OCI-LY1 (cell line): ENCODE results near the gene CIPC.

Experiments
- H2AFZ ChIP-seq: fragments of 200-600 bp; sonication (generic), shearing (Covaris generic); 2 replicates; pipeline ENCODE4 v1.6.0; 2014; ENCODE audit warnings: antibody characterized with exemption, mild to moderate bottlenecking, low read length
- H3F3A ChIP-seq: fragments of 200-600 bp; sonication (generic), shearing (Covaris generic); 2 replicates; pipeline ENCODE4 v1.6.0; 2014; ENCODE audit warnings: mild to moderate bottlenecking, antibody characterized with exemption, low read length, moderate library complexity; ENCODE audit not compliant: insufficient read depth
- H3K27ac ChIP-seq: fragments of 200-600 bp; sonication (generic); 2 replicates; pipeline ENCODE4 v1.5.1; 2014; ENCODE audit warnings: low read length, mixed run types, mild to moderate bottlenecking, low read depth; ENCODE audit not compliant: poor library complexity, severe bottlenecking
- H3K27me3 ChIP-seq: fragments of 200-600 bp; sonication (generic); 2 replicates; pipeline ENCODE4 v1.6.0; 2014; ENCODE audit warnings: antibody characterized with exemption, mild to moderate bottlenecking, low read length, moderate library complexity; ENCODE audit not compliant: insufficient read depth
- H3K36me3 ChIP-seq: fragments of 200-600 bp; sonication (generic); 2 replicates; pipeline ENCODE4 v1.6.1; 2014; ENCODE audit warnings: mild to moderate bottlenecking, antibody characterized with exemption, low read length, moderate library complexity, mixed read lengths; ENCODE audit not compliant: insufficient read depth
- H3K4me1 ChIP-seq: fragments of 200-600 bp; sonication (generic); 2 replicates; pipeline ENCODE4 v1.5.1; 2014; ENCODE audit warnings: mild to moderate bottlenecking, low read length, moderate library complexity; ENCODE audit not compliant: insufficient read depth, severe bottlenecking
- H3K4me2 ChIP-seq: fragments of 200-600 bp; sonication (generic), shearing (Covaris generic); 2 replicates; pipeline ENCODE4 v1.6.1; 2014; ENCODE audit warnings: low read length
- H3K4me3 ChIP-seq: fragments of 200-600 bp; sonication (generic); 2 replicates; pipeline ENCODE4 v1.5.1; 2014; ENCODE audit warnings: low read length, low read depth, mild to moderate bottlenecking, mixed read lengths; ENCODE audit not compliant: poor library complexity, severe bottlenecking
- H3K79me2 ChIP-seq: fragments of 200-600 bp; shearing (Covaris generic); 2 replicates; pipeline ENCODE4 v1.6.1; 2016; ENCODE audit warnings: mixed run types, low read length, mixed read lengths; ENCODE audit not compliant: insufficient read depth
- H3K9ac ChIP-seq: fragments of 200-600 bp; sonication (generic), shearing (Covaris generic); 2 replicates; pipeline ENCODE4 v1.6.1; 2014; ENCODE audit warnings: mild to moderate bottlenecking, low read length, mixed read lengths
- H3K9me2 ChIP-seq: fragments of 200-600 bp; sonication (generic), shearing (Covaris generic); 2 replicates; pipeline ENCODE4 v1.6.1; 2014; ENCODE audit warnings: low read depth, mild to moderate bottlenecking, low read length, mixed read lengths
- H3K9me3 ChIP-seq: fragments of 200-600 bp; shearing (Covaris generic); 2 replicates; pipeline ENCODE4 v1.6.1; 2014; ENCODE audit warnings: low read length, mixed read lengths
- H4K20me1 ChIP-seq: fragments of 200-600 bp; sonication (generic), shearing (Covaris generic); 2 replicates; pipeline ENCODE4 v1.6.0; 2016; ENCODE audit warnings: mild to moderate bottlenecking, low read length; ENCODE audit not compliant: insufficient read depth
- EZH2 ChIP-seq: fragments of 200-600 bp; sonication (generic), shearing (Covaris generic); IDR thresholded peaks from 2 replicates; pipeline ENCODE4 v1.8.0; 2017; ENCODE audit warnings: borderline replicate concordance, mixed run types, mild to moderate bottlenecking, antibody characterized with exemption, low read length, moderate library complexity, mixed read lengths
- TF ChIP-seq, protein P1 (sequence below): fragments of 200-600 bp; sonication (generic), shearing (Covaris generic); IDR thresholded peaks from 2 replicates; pipeline ENCODE4 v1.5.1; 2017; ENCODE audit warnings: mild to moderate bottlenecking, antibody characterized with exemption, low read length, moderate library complexity, mixed read lengths

Gene CIPC

DNA sequence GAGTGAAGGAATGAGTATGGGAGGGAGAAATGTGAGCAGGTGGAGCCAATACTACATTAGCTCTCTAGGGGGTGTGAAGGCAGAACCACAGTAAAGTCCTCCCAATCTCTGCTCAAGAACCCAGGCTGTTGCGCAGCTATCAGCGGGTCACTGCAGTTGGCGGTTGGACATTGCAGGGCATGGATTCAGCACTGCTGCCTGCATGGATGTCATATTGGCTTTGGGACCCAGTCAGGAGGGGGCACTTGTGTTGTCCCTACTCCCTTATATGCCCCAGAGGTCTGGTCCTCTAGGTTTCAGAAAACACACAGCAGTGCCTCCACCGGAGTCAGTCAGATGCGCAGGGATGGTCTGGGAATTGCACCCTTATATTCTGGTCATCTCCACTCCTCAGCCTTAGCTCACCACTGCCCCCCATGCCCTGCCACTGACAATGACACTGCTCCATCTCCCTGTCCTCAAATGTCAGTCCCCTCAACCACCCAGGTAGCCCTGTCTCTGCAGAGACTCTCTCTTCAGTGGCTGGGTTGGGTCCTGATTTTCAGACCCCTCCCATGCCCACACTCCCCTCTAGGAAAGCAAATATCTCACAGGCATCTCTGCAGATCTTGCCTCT is 33.9 kb downstream of the CIPC start:
- Histone ChIP-seq H3K9me3 (no peaks in the 10 kb centered on the region), H2AFZ (no peak overlapping the region), H3F3A (no peaks in the 10 kb centered on the region), H3K4me2 (no peak overlapping the region), H3K4me1 (no peaks in the 10 kb centered on the region), H3K27me3 (no peaks in the 10 kb centered on the region), H3K9me2 (no peaks in the 10 kb centered on the region), H3K79me2 (no peaks in the 10 kb centered on the region), H3K9ac (no peak overlapping the region), H3K36me3 (no peaks in the 10 kb centered on the region), H3K4me3 (no peak overlapping the region), H3K27ac (no peak overlapping the region), H4K20me1 (no peaks in the 10 kb centered on the region)
- TF ChIP-seq EZH2 = no peak
- TF ChIP-seq, protein P1, sequence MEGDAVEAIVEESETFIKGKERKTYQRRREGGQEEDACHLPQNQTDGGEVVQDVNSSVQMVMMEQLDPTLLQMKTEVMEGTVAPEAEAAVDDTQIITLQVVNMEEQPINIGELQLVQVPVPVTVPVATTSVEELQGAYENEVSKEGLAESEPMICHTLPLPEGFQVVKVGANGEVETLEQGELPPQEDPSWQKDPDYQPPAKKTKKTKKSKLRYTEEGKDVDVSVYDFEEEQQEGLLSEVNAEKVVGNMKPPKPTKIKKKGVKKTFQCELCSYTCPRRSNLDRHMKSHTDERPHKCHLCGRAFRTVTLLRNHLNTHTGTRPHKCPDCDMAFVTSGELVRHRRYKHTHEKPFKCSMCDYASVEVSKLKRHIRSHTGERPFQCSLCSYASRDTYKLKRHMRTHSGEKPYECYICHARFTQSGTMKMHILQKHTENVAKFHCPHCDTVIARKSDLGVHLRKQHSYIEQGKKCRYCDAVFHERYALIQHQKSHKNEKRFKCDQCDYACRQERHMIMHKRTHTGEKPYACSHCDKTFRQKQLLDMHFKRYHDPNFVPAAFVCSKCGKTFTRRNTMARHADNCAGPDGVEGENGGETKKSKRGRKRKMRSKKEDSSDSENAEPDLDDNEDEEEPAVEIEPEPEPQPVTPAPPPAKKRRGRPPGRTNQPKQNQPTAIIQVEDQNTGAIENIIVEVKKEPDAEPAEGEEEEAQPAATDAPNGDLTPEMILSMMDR = no peak

- no peaks in the 10 kb centered on the region for H3K36me3 ChIP-seq
Measured at GRCh38 chr14:77133720-77134338, 35.8 kb downstream of the CIPC start.

DNA sequence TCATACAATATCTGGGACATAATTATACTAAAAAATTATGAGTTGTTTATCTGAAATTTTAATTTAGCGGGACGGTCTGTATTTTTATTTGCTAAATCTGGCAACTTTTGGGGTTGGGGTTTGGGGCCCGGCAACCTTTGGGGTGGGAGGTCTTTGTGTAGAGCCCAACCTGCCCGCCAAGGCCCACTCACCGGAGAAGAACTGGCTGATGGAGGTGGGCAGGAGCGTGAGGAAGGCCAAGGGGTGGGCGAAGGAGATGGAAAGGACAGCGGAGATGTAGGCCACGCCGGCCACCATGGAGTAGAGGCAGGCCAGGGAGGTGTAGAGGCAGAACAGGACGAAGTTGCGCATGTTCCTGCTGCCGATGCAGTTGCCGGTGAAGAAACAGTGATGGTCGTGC is 41.0 kb downstream of the CIPC start:
- no peaks in the 10 kb centered on the region for H3K9me2 ChIP-seq
- H2AFZ ChIP-seq = no peak overlapping the region
- H3K27ac ChIP-seq = no peak overlapping the region
- no peaks in the 10 kb centered on the region for H4K20me1 ChIP-seq
- H3K9me3 ChIP-seq = no peaks in the 10 kb centered on the region
- no peak overlapping the region for H3K4me2 ChIP-seq
- no peak for TF ChIP-seq EZH2
- TF ChIP-seq, protein P1 = no peak
- H3K79me2 ChIP-seq = no peaks in the 10 kb centered on the region
- no peaks in the 10 kb centered on the region for H3K36me3 ChIP-seq
- no peaks in the 10 kb centered on the region for H3K4me1 ChIP-seq
- no peak overlapping the region for H3K4me3 ChIP-seq
- no peak overlapping the region for H3K9ac ChIP-seq
- no peaks in the 10 kb centered on the region for H3F3A ChIP-seq
- H3K27me3 ChIP-seq = no peaks in the 10 kb centered on the region

More at GRCh38 chr14:77133720-77134338, 35.8 kb downstream of the CIPC start:
- Histone ChIP-seq H3K27ac (no peak overlapping the region), H3K4me2 (no peak overlapping the region), H4K20me1 (no peaks in the 10 kb centered on the region), H3K4me1 (no peaks in the 10 kb centered on the region), H3F3A (no peaks in the 10 kb centered on the region), H3K4me3 (no peak overlapping the region), H2AFZ (no peak overlapping the region), H3K27me3 (no peaks in the 10 kb centered on the region), H3K9me2 (no peaks in the 10 kb centered on the region), H3K9me3 (no peaks in the 10 kb centered on the region), H3K79me2 (no peaks in the 10 kb centered on the region), H3K9ac (no peak overlapping the region)
- TF ChIP-seq, protein P1 = no peak
- no peak for TF ChIP-seq EZH2
